ENCODE data around the gene C11orf68. TPM values are rescaled to one million over a fixed set of nuclear protein-coding genes. Genes with fewer than 3 reads are reported as not detected.
A peak's percentile ranks its signal among the peaks of the same experiment; 100 is the strongest.

Gene C11orf68
- total RNA-seq, 1 donor from 2014 or later, result 34.6 TPM

DNA sequence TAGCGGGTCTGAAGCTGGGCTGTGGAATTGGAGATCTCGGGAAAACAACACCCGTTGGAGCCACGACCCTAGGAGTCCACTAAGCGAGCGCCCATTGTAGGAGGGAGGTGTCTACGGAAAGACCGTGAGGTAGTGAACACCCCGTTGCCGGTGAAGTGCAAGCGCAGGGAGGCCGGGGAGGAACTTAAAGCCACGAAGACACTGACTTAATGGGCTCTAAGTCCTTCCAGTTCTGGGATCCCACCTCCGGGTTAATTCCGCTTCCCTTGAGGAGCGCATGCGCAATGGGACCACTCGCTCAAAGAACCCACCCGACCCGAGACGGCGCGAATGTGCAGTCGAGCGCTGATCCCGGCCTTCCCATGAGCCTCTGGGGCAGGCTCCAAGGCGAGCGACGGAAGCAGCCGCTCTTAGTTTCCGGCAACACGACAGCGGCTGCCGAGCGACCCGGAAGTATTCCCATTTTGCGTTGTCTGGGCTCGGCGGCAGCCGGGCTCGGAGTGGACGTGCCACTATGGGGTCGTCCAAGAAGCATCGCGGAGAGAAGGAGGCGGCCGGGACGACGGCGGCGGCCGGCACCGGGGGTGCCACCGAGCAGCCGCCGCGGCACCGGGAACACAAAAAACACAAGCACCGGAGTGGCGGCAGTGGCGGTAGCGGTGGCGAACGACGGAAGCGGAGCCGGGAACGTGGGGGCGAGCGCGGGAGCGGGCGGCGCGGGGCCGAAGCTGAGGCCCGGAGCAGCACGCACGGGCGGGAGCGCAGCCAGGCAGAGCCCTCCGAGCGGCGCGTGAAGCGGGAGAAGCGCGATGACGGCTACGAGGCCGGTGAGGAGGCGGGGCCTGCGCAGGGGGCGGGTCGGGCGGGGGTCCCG is 42.6 kb upstream of the C11orf68 start, which contains the start of gene SART1:
TSS of gene SART1 (plus strand) at position 468 of the 874 bp plus-strand sequence. CDS start at position 515, 47 bp downstream.
- peak within 1 kb of the TSS; percentile 97 for H3K27ac Mint-ChIP-seq (ENCODE audit: unreplicated experiment)
- H4K20me1 ChIP-seq (ENCODE audit: insufficient read depth, low read length), result peaks cover 30% of the 10 kb centered on the region
- peaks cover 13% of the 10 kb centered on the region for H3K4me1 ChIP-seq (ENCODE audit: insufficient read depth, low read length)
- H3K4me3 Mint-ChIP-seq (ENCODE audit: unreplicated experiment), result peak within 1 kb of the TSS; percentile 97
- no peaks in the 10 kb centered on the region for H3K27me3 Mint-ChIP-seq (ENCODE audit: low read depth, unreplicated experiment)
- peaks cover 11% of the 10 kb centered on the region for H3K4me1 Mint-ChIP-seq (ENCODE audit: low read depth, unreplicated experiment)
- H3K27me3 ChIP-seq (ENCODE audit: insufficient read depth, low read length), result no peaks in the 10 kb centered on the region
- TF ChIP-seq, protein P1, sequence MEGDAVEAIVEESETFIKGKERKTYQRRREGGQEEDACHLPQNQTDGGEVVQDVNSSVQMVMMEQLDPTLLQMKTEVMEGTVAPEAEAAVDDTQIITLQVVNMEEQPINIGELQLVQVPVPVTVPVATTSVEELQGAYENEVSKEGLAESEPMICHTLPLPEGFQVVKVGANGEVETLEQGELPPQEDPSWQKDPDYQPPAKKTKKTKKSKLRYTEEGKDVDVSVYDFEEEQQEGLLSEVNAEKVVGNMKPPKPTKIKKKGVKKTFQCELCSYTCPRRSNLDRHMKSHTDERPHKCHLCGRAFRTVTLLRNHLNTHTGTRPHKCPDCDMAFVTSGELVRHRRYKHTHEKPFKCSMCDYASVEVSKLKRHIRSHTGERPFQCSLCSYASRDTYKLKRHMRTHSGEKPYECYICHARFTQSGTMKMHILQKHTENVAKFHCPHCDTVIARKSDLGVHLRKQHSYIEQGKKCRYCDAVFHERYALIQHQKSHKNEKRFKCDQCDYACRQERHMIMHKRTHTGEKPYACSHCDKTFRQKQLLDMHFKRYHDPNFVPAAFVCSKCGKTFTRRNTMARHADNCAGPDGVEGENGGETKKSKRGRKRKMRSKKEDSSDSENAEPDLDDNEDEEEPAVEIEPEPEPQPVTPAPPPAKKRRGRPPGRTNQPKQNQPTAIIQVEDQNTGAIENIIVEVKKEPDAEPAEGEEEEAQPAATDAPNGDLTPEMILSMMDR (IDR thresholded peaks at IDR 0.05; ENCODE audit: insufficient read depth, low read depth, low read length), result no peak
- no peak for TF ChIP-seq EZH2 (IDR thresholded peaks at IDR 0.05; ENCODE audit: insufficient read depth, low read length)
- H3K36me3 ChIP-seq (ENCODE audit: insufficient read depth, low read length), result peaks cover 12% of the 10 kb centered on the region
- H3K9me3 ChIP-seq (ENCODE audit: insufficient read depth, low read depth, low read length), result no peaks in the 10 kb centered on the region
- DNase-seq (ENCODE audit: low read depth), result peak; percentile 94
- peak within 1 kb of the TSS; percentile 83 for H2AFZ ChIP-seq (ENCODE audit: low read depth, low read length)
- peaks cover 5% of the 10 kb centered on the region for H3K36me3 Mint-ChIP-seq (ENCODE audit: low read depth, unreplicated experiment)
- peak within 1 kb of the TSS; percentile 77 for H3K4me3 ChIP-seq (ENCODE audit: insufficient read depth, low read depth, low read length)
- peaks cover 43% of the 10 kb centered on the region for H3K79me2 ChIP-seq (ENCODE audit: insufficient read depth, low read length)
- peak within 1 kb of the TSS; percentile 100 for H3K4me2 ChIP-seq (ENCODE audit: low read length)
- peak within 1 kb of the TSS; percentile 98 for H3K9ac ChIP-seq (ENCODE audit: low read length)
- no peaks in the 10 kb centered on the region for H3K9me3 Mint-ChIP-seq (ENCODE audit: unreplicated experiment)
- no peak for FAIRE-seq
- peak within 1 kb of the TSS; percentile 90 for H3K27ac ChIP-seq (ENCODE audit: low read depth, low read length)

DNA sequence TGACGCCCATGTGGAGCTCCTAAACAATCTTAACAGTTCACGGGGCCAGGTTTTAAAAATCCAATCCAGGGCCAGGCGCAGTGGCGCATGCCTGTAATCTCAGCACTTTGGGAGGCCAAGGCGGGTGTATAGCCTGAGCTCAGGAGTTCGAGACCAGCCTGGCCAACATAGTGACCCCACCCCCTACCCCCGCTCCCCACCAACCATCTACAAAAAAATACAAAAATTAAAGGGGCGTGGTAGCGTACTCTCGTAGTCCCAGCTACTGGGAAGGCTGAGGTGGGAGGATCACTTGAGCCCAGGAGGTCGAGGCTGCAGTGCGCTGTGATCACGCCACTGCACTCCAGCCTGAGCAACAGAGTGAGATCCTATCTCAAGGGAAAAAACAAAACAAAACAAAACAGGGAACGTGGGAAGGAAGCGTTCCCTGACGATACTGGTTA is 42.0 kb upstream of the C11orf68 start:
- H3K4me1 Mint-ChIP-seq (ENCODE audit: low read depth, unreplicated experiment), result peaks cover 11% of the 10 kb centered on the region
- Histone ChIP-seq H3K4me1 (ENCODE audit: insufficient read depth, low read length) (peaks cover 13% of the 10 kb centered on the region), H2AFZ (ENCODE audit: low read depth, low read length) (peak overlapping the region; percentile 83), H3K36me3 (ENCODE audit: insufficient read depth, low read length) (peaks cover 11% of the 10 kb centered on the region), H3K4me2 (ENCODE audit: low read length) (peak overlapping the region; percentile 100), H3K4me3 (ENCODE audit: insufficient read depth, low read depth, low read length) (peak overlapping the region; percentile 77), H3K9ac (ENCODE audit: low read length) (peak overlapping the region; percentile 98), H3K27me3 (ENCODE audit: insufficient read depth, low read length) (no peaks in the 10 kb centered on the region), H4K20me1 (ENCODE audit: insufficient read depth, low read length) (peaks cover 30% of the 10 kb centered on the region), H3K27ac (ENCODE audit: low read depth, low read length) (peak overlapping the region; percentile 90), H3K79me2 (ENCODE audit: insufficient read depth, low read length) (peaks cover 41% of the 10 kb centered on the region), H3K9me3 (ENCODE audit: insufficient read depth, low read depth, low read length) (no peaks in the 10 kb centered on the region)
- H3K27ac Mint-ChIP-seq (ENCODE audit: unreplicated experiment), result peak overlapping the region; percentile 97
- peaks cover 5% of the 10 kb centered on the region for H3K36me3 Mint-ChIP-seq (ENCODE audit: low read depth, unreplicated experiment)
- peak overlapping the region; percentile 97 for H3K4me3 Mint-ChIP-seq (ENCODE audit: unreplicated experiment)
- H3K9me3 Mint-ChIP-seq (ENCODE audit: unreplicated experiment), result no peaks in the 10 kb centered on the region
- no peaks in the 10 kb centered on the region for H3K27me3 Mint-ChIP-seq (ENCODE audit: low read depth, unreplicated experiment)
- FAIRE-seq, result no peak
- no peak for DNase-seq (ENCODE audit: low read depth)
- TF ChIP-seq, protein P1 (IDR thresholded peaks at IDR 0.05; ENCODE audit: insufficient read depth, low read depth, low read length), result no peak
- no peak for TF ChIP-seq EZH2 (IDR thresholded peaks at IDR 0.05; ENCODE audit: insufficient read depth, low read length)
